NCI-H345 treated with DMSO at 0.1 percent for 48 hours (cell line): Measurements from ENCODE around the gene NME3.

Experiments used
- DNase-seq: peaks from one replicate; lab custom pipeline; 2025; ENCODE audit not compliant: unreplicated experiment; lab: John Stamatoyannopoulos, UW

Gene NME3

DNA sequence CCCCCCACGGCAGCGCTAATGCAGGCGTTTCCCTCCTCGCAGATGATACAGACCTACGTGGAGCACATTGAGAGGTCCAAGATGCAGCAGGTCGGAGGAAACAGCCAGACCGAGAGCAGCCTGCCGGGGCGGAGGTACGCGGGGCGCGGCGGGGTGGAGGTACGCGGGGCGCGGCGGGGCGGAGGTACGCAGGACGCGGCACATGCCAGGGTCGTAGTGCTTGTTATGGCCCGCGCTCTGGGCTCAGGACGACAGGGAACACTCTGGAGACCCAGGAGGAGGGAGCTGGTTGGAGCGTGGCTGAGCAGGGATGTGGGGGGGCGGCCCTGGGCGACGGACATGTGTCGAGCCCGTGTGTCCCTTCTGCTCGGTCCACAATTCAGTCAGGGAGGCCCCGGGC is 41.9 kb downstream of the NME3 start:
- DNase-seq = no peak

DNA sequence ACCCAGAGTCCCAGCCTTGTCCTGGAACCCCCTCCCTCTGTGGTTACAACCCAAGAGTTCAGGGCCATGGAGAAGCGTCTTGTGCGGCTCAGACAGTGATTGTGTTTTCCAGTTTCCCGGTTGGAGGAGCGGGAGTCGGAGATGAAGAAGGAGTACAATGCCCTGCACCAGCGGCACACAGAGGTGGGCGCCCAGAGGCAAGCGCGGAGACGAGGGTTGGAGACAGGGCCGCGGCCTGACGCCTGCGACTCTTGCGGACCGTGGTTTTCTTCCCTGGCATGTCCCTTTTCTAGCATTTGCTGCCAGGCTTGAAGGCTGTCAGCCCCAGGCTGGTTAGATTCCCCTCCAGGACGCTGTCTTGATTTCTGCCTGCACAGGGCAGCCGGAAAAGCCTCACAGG is 42.3 kb downstream of the NME3 start:
- DNase-seq = no peak

DNA sequence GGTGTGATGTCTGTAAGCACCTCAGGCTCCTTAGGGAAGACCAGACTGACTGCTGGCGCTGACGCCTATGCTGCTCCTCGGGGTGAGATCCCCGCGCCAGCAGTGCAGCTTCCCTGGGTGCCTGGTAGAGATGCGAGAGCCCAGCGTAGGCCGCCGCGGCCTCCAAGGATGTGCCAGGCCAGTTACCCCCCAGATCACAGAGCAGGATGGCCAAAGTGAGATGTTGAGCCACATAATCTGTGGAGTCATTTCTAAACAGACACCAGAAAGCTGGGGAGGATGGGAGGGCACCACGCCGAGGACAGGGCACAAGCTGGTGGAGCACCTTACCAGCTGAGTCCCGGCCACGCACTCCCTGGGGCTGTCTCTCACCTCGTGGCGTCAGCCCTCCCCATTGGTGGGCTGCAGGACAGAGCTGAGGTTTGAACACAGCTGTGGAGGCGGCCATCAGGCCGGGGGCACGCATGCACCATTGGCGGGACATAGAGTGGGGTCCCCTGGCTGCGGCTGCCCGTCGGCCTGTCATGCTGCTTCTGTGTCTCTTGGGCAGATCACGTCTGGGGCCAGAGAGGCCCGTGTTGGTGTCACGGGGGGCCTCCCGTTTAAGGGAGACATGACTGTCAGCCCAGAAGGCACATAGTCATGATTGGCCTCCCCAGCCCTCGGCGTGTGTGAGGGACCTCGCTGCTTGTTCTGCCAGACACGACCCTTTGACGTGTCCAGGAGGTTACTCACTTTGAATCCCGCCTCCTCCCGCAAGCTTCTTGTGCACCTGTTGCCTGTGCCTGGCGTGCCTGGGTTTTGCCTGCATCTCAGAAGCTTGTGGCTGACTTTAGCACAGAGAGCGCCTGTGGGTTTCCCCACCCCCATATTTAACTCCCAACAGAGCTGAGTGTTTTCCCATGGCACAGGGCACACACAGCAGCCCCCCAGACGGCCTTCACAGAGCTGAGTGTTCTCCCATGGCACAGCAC is 43.4 kb downstream of the NME3 start:
- DNase-seq = no peak

DNA sequence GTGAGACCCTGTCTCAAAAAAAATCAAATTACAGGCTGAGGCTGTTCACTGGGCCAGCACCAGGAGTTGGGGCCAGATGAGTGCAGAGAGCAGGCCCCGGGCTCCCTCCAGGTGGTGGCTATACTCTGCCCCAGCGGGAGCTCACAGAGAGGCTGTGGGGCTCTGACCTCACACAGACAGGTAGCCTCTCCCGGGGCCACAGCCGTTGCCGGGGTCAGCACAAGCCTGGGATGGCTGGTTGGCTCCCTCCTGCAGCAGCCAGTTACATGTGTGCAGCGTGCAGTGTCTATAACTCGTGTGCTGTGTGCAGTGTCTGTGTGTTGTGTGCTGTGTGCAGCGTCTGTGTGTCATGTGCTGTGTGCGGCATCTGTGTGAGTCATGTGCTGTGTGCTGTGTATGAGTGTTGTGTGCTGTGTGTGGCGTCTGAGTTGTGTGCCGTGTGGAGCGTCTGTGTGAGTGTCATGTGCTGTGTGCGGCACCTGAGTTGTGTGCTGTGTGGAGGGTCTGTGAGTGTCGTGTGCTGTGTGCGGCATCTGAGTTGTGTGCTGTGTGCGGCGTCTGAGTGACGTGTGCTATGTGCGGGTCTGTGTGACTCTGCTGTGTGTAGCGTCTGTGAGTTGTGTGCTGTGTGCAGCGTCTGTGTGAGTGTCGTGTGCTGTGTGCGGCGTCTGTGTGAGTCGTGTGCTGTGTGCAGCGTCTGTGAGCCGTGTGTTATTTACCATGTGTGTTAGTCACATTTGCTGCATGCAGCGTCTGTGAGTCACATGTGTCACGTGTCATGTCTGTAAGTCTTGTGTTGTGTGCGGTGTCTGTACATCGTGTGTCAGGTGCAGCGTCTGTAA is 44.5 kb downstream of the NME3 start:
- no peak for DNase-seq

DNA sequence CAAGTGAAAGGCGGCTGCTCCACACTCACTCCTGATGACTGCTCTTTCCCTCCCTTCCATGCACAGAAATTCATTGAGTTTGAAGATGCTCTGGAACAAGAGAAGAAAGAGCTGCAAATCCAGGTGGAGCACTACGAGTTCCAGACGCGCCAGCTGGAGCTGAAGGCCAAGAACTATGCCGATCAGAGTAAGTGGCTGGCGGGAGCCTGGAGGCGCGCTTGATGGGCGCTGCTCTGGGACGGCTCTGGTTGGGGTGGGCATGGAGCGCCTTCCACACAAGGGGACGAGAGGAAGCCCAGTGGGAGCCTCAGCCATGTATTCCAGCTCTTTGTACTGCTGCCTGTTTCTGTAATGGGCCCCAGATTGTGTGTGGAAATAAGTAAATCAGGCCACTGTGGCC is 46.9 kb downstream of the NME3 start:
- DNase-seq = no peak

DNA sequence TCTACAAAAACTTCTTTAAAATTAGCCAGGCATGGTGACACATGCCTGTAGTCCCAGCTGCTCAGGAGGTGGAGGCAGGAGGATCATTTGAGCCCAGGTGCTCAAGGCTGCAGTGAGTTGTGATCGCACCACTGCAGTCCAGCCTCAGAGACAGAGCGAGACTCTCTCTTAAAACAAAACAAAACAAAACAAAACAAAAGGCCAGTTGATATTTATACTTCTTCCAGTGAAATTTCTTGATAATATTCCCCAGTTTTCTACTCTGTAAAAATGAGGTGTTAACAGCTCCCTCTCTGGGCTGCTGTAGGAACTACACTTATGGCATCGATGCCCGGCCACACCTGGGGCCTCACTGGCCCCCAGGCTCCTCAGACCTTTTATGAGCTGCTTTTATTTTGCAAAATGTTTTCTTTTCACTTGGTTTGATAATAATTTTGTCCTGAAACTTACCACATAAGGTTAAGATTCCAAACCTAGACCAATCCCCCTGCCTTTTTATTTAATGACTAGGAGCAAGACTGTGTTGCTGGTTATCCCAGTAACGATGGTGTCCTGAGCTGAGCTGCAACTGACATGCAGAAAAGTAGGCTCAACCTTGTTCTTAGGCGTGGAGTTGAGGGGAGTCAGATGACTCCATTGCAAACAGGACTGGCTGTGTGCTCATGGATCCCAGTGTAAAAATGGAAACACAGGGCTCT is 47.7 kb downstream of the NME3 start:
- DNase-seq = no peak

DNA sequence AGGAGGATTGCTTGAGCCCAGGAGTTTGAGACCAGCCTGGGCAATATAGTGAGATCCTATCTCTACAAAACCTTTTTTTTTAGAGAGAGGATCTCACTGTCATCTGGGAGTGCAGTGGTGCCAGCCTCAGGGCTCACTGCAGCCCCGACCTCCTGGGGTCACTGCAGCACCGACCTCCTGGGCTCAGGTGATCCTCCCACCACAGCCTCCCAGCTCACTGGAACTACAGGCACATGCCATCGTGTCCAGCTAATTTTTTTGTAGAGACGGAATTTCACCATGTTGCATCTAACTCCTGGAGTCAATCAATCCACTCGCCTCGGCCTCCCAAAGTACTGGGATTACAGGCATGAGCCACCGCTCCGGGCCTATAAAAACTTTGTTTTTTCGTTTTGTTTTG is 50.0 kb downstream of the NME3 start:
- no peak for DNase-seq
